HT-29 (cell line): ENCODE measurements around the gene FAF1. TPM values are rescaled to one million over a fixed set of nuclear protein-coding genes. Genes with fewer than 3 reads are reported as not detected.
A peak's percentile ranks its signal among the peaks of the same experiment; 100 is the strongest.

Experiments
- DNase-seq: peaks from one replicate; pipeline ENCODE4 v3.0.0-alpha.2; 2015; ENCODE audit warnings: low spot score
- total RNA-seq: library from RNA; depleted of rRNA; stranded (reverse); fragments of >200 nt; shearing (Covaris generic); gene quantifications from 2 replicates; pipeline ENCODE4 v1.2.3, GENCODE V29; 2014

FAF1 gene
- total RNA-seq, 1 experiment from 2014 or later: 25.9 TPM

- DNase-seq: peak; percentile 48
Observed at GRCh38 chr1:50978144-50978851, 18.2 kb upstream of the FAF1 start.

- peak; percentile 21 for DNase-seq
Observed at GRCh38 chr1:50977575-50978143, 17.6 kb upstream of the FAF1 start.

- no peak for DNase-seq
Observed at GRCh38 chr1:50976890-50977574, 17.0 kb upstream of the FAF1 start.

GRCh38 chr1:50976111-50976889 lies 16.2 kb upstream of the FAF1 start:
- no peak for DNase-seq

- no peak for DNase-seq
Observed at GRCh38 chr1:50975436-50975835, 15.4 kb upstream of the FAF1 start.

- no peak for DNase-seq
Observed at GRCh38 chr1:50974618-50974935, 14.5 kb upstream of the FAF1 start.

GRCh38 chr1:50973875-50974617 lies 14.0 kb upstream of the FAF1 start:
- DNase-seq: no peak

- no peak for DNase-seq
Observed at GRCh38 chr1:50973255-50973654, 13.2 kb upstream of the FAF1 start.

- no peak for DNase-seq
Observed at GRCh38 chr1:50972766-50973165, 12.7 kb upstream of the FAF1 start.

GRCh38 chr1:50971748-50972305 lies 11.8 kb upstream of the FAF1 start:
- no peak for DNase-seq

- no peak for DNase-seq
Observed at GRCh38 chr1:50970931-50971582, 11.0 kb upstream of the FAF1 start.

- no peak for DNase-seq
Observed at GRCh38 chr1:50970509-50970887, 10.4 kb upstream of the FAF1 start.

- peak; percentile 75 for DNase-seq
Observed at GRCh38 chr1:50969611-50970508, 9.8 kb upstream of the FAF1 start, which contains the start of gene CDKN2C. Gene CDKN2C (plus strand): TSS chr1:50970245. CDS start chr1:50970369, 124 bp downstream.

- DNase-seq: peak; percentile 58
Observed at GRCh38 chr1:50968821-50969610, 8.9 kb upstream of the FAF1 start.

GRCh38 chr1:50968158-50968820 lies 8.2 kb upstream of the FAF1 start:
- DNase-seq: peak; percentile 89

GRCh38 chr1:50967416-50968157 lies 7.5 kb upstream of the FAF1 start:
- peak; percentile 18 for DNase-seq

GRCh38 chr1:50966991-50967390 lies 6.9 kb upstream of the FAF1 start:
- no peak for DNase-seq
